GM06990 (cell line): Measurements from ENCODE around the gene CPVL.

Experiments
- DNase-seq: peaks from one replicate; pipeline ENCODE4 v3.0.0-alpha.2; 2011; ENCODE audit not compliant: insufficient read length; ENCODE audit errors: extremely low read depth
- H3K27me3 ChIP-seq: replicated peaks from 2 replicates; pipeline ENCODE4 v1.6.0; 2011; ENCODE audit warnings: low read length; ENCODE audit not compliant: control insufficient read depth, insufficient read depth
- H3K36me3 ChIP-seq: 2 replicates; pipeline ENCODE4 v1.5.1; 2011; ENCODE audit warnings: low read length; ENCODE audit not compliant: control insufficient read depth, insufficient read depth
- H3K4me3 ChIP-seq: replicated peaks from 2 replicates; pipeline ENCODE4 v1.5.1; 2011; ENCODE audit warnings: low read depth, mild to moderate bottlenecking, control low read depth, low read length
- TF ChIP-seq, protein P1 (sequence below): IDR thresholded peaks from 2 replicates; pipeline ENCODE4 v1.5.1; 2011; ENCODE audit warnings: low read length, control low read depth, mild to moderate bottlenecking, inconsistent platforms; ENCODE audit not compliant: insufficient read depth, poor library complexity, severe bottlenecking

The CPVL gene

DNA sequence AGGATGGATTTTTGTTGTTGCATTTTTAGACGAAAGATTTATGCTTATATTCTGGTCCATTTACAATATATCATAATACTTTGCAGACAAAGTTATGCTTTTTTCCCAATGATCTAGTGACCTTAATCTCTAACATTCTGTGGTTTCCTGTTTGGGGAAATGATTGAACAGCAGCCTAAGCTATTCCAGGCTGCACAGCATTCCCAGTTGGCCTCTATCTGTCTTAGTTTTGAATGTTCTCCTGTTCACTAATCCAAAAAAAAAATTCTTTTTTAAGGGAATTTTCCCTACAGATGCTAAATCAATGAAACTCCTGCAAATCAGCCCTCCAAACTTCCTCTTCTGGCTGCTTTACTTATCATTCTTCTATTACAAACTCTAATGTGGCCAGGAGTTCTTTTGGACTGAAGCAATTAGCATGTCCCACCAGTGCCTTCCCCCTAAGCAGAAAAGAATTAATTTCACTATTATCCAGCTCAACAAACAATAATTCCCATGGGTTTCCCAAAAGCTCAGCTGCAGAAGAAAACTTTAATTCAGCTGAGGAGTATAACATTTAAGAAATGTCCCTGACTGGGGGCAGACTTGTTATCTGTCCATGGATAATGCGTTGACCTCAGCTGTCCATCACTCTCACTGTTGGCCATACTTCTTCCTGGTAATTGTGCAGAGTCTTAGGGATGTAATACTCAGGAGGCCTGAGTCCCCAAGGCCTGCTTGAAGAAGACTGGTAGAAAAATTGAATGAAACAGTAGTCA is 106.3 kb downstream of the CPVL start:
- Histone ChIP-seq H3K36me3 (no peaks in the 10 kb centered on the region), H3K4me3 (no peak overlapping the region), H3K27me3 (no peaks in the 10 kb centered on the region; the same call in 1 of the 2 replicates)
- TF ChIP-seq, protein P1, sequence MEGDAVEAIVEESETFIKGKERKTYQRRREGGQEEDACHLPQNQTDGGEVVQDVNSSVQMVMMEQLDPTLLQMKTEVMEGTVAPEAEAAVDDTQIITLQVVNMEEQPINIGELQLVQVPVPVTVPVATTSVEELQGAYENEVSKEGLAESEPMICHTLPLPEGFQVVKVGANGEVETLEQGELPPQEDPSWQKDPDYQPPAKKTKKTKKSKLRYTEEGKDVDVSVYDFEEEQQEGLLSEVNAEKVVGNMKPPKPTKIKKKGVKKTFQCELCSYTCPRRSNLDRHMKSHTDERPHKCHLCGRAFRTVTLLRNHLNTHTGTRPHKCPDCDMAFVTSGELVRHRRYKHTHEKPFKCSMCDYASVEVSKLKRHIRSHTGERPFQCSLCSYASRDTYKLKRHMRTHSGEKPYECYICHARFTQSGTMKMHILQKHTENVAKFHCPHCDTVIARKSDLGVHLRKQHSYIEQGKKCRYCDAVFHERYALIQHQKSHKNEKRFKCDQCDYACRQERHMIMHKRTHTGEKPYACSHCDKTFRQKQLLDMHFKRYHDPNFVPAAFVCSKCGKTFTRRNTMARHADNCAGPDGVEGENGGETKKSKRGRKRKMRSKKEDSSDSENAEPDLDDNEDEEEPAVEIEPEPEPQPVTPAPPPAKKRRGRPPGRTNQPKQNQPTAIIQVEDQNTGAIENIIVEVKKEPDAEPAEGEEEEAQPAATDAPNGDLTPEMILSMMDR = no peak
- no peak for DNase-seq

DNA sequence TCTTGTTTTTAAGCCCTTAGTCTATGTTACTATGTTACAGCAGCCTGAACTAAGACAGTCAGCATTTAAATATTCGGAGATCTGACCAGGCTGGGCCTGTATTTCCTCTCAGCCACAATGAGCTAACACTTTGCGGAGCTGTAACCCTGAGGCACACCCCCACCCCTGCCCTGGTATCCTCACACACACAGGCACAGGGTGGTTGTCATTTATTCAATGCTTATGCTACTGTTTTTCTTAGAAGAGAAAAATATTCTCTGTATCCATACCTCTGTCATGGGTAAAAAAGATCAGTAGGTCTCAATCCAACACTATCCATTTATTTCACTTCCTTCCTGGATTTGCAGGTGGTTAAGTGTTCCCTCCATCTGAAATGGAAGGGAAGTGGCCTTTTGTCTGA is 107.9 kb downstream of the CPVL start:
- no peaks in the 10 kb centered on the region; the same call in 1 of the 2 replicates for H3K27me3 ChIP-seq
- no peaks in the 10 kb centered on the region for H3K36me3 ChIP-seq
- H3K4me3 ChIP-seq = no peak overlapping the region
- DNase-seq = no peak
- TF ChIP-seq, protein P1 = no peak

DNA sequence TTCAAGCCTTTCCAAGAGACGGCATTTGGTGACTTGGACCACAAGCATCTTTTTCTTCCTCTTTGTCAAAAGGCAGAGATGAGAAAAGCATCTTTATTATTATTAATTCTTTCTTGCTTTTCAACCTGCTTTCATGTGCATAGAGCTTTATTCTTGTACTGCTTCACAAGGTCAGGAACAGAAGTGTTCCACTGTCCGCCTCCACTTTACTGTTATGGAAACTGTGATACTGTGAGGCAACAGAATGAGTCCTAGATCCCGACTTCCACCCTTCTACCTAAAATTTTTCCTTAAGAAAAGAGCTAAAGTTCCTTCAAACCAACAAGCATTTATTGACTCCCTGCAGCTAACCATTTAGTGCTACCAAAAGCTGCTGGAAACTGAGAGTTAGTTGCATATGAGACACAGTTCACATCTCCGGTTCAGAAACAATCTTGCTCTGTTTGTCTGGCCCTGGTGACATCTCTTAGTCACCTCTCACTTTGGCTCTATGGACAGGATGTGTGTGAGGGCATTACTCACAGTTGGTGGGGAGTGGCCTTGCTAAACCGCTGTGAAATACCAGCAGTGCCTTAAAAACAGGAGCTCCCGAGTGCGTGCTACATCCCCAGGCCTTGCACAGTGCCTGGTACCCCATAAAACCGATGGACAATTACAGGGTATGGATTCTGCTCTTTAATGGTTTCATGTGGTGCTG is 111.1 kb downstream of the CPVL start:
- no peaks in the 10 kb centered on the region for H3K36me3 ChIP-seq
- no peak overlapping the region for H3K4me3 ChIP-seq
- DNase-seq = no peak
- TF ChIP-seq, protein P1 = no peak
- no peaks in the 10 kb centered on the region for H3K27me3 ChIP-seq

DNA sequence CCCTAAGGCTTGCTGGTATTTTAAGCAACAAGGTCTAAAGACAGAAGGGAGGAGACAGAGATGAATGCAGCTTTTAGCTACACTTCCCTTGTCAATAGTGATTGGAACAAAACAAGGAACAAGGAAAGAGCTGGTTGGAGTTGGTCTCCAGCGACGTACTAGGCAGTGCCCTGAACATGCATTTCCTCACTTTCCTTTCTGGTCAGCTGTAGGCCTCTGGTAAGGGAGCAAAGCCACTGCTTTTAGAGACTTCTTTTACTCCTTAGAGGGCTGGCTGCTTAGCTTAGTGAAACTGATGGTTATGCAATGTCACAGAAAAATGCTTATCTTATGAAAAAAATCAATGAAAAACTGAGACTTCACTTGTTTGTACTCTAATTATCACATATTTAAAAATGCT is 112.8 kb downstream of the CPVL start:
- TF ChIP-seq, protein P1 = no peak
- no peak overlapping the region for H3K4me3 ChIP-seq
- no peaks in the 10 kb centered on the region for H3K27me3 ChIP-seq
- no peaks in the 10 kb centered on the region for H3K36me3 ChIP-seq
- no peak for DNase-seq

DNA sequence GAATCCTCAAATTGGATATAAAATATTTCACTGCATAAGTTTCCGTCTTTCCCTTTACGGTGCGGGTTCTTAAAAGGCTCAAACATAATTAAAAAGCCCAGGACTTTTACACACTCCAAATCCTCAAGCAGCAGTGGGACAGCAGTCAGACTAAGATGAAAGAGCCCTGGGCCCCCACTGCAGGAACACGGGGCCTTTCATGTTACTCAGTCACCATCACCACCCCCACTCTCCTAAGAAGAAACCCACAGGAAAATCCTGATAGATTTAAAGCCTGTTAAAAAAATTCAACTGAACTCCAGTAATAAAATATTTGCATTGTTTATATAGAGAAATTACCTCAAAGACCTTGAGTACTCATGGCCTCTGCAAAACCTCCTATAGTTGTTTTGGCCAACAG is 114.2 kb downstream of the CPVL start:
- H3K36me3 ChIP-seq = no peaks in the 10 kb centered on the region
- H3K4me3 ChIP-seq = no peak overlapping the region
- no peak for DNase-seq
- no peaks in the 10 kb centered on the region for H3K27me3 ChIP-seq
- TF ChIP-seq, protein P1 = no peak
